ENCODE results near the gene C16orf90. TPM values are rescaled to one million over a fixed set of nuclear protein-coding genes. Genes with fewer than 3 reads are reported as not detected.
"Not testable (repeated sequence)": the region's sequence is repeated elsewhere in the genome, so short reads cannot be mapped to it uniquely, and the experiment has no call there.

C16orf90 gene
- total and polyA plus RNA-seq, 2 experiments from 2014 or later: not detected

DNA sequence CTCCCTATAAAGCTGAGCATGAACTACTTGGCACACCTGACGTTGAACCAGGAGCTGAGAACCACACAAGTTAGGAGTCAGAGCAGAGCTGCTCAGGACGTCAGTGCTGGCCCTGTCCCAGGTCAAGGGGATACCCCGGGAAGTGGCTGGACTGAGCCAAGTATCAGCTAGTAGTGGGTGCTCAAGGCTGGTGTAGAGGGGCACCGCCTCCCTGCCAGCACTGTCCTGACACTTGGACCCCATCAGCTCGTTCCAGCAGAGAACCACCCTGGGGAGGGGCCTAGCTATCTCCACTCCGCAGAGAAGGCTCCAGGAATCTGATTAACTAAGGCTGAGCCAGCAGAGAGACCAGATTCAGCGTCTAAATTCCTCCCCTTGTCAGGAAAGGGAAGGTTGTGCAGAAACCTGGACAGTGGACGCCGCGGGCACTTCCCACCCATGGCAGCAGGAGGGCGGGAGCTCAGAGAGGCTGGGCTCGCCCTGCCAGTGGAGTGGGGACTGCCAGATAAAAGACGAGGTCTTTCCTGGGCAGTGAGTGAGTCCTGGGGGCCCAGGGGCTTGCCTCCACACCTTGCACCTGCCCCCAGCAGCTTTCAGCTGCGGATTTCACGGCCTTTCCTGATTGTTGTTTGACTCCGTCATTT, 21.0 kb downstream of the C16orf90 start:
- Histone ChIP-seq H3K36me3 (no peaks in the 10 kb centered on the region), H3K4me3 (no peak overlapping the region), H3K27me3 (no peaks in the 10 kb centered on the region), H3K9me3 (ENCODE audit: low read depth) (no peaks in the 10 kb centered on the region), H3K4me1 (ENCODE audit: low read depth) (peaks cover 20% of the 10 kb centered on the region), H3K27ac (peak overlapping the region; percentile 63)
- no peak for DNase-seq (ENCODE audit: low read depth in 1 of 2, low spot score in 1 of 2)
- TF ChIP-seq, protein P1, sequence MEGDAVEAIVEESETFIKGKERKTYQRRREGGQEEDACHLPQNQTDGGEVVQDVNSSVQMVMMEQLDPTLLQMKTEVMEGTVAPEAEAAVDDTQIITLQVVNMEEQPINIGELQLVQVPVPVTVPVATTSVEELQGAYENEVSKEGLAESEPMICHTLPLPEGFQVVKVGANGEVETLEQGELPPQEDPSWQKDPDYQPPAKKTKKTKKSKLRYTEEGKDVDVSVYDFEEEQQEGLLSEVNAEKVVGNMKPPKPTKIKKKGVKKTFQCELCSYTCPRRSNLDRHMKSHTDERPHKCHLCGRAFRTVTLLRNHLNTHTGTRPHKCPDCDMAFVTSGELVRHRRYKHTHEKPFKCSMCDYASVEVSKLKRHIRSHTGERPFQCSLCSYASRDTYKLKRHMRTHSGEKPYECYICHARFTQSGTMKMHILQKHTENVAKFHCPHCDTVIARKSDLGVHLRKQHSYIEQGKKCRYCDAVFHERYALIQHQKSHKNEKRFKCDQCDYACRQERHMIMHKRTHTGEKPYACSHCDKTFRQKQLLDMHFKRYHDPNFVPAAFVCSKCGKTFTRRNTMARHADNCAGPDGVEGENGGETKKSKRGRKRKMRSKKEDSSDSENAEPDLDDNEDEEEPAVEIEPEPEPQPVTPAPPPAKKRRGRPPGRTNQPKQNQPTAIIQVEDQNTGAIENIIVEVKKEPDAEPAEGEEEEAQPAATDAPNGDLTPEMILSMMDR (IDR thresholded peaks at IDR 0.05; ENCODE audit: low read depth, low read length): no peak

DNA sequence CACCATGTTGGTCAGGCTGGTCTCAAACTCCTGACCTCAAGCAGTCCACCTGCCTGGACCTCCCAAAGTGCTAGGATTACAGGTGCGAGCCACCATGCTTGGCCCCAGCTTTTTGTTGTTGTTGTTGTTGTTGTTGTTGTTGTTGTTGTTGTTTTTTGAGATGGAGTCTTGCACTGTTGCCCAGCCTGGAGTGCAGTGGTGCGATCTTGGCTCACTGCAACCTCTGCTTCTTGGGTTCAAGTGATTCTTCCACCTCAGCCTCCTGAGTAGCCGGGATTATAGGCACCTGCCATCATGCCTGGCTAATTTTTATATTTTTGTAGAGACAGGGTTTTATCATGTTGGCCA, 21.7 kb downstream of the C16orf90 start:
- not testable (repeated sequence) for H3K4me3 ChIP-seq; H3K27me3 ChIP-seq; H3K36me3 ChIP-seq; H3K9me3 ChIP-seq (ENCODE audit: low read depth); DNase-seq (ENCODE audit: low read depth in 1 of 2, low spot score in 1 of 2)
- peaks cover 20% of the 10 kb centered on the region for H3K4me1 ChIP-seq (ENCODE audit: low read depth)
- peak overlapping the region; percentile 63 for H3K27ac ChIP-seq

DNA sequence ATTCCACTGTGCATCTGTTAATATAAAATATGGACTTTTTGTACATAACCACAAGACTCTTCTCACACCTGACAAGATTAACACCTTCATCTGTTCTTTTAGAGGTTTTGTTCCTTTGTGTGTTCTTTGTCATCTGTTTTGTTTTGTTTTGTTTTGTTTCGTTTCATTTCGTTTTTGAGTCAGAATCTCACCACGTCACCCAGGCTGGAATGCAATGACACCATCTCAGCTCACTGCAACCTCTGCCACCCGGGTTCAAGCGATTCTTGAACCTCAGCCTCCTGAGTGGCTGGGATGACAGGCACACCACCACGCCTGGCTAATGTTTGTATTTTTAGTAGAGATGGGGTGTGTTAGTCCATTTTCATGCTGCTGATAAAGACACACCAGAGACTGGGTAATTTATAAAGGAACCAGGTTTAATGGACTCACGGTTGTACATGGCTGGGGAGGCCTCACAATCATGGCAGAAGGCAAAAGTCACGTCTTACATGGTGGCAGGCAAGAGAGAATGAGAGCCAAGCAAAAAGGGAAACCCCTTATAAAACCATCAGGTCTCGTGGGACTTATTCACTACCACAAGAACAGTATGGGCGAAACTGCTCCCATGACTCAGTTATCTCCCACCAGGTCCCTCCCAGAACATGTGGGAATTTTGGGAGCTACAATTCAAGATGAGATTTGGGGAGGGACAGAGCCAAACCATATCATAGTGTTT, 22.3 kb downstream of the C16orf90 start:
- DNase-seq (ENCODE audit: low read depth in 1 of 2, low spot score in 1 of 2): no peak
- H3K27ac ChIP-seq: peak overlapping the region; percentile 63
- H3K4me1 ChIP-seq (ENCODE audit: low read depth): peaks cover 20% of the 10 kb centered on the region
- H3K9me3 ChIP-seq (ENCODE audit: low read depth): no peaks in the 10 kb centered on the region
- H3K36me3 ChIP-seq: no peaks in the 10 kb centered on the region
- TF ChIP-seq, protein P1 (IDR thresholded peaks at IDR 0.05; ENCODE audit: low read depth, low read length): no peak
- no peak overlapping the region for H3K4me3 ChIP-seq
- H3K27me3 ChIP-seq: no peaks in the 10 kb centered on the region

DNA sequence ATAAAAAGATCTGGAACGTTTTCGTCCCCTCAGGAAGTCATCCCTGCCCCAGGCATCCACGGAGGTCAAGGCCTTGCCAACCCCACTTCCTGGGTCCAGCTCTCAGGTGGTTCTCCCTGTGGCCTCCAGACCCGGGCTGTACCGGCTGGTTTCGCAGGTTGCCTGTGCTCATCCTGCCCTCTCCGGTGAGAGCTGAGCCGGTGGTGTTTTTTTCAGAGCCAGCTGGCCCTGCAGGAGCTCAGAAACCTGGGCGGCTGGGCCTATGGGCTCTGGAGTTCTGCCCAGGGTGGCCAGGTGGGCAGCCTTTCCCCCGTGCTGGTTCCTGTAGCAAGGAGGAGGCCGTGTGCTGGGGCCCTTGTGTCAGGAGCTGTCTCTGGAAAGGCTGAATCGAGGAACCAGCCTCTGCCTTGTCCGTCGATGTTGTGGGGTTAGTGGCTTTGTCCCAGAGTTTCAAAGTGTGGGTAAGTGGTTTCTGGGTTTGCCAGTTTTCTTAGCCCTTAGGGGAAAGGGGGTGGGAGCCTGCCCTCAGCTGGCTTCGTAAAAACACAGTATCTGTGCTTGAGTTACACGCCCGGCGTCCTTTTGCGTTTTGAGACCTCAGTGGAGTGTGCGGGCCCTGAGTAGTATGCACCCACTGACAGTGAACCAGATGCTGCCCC, 23.6 kb downstream of the C16orf90 start:
- Histone ChIP-seq H3K27me3 (no peaks in the 10 kb centered on the region), H3K4me1 (ENCODE audit: low read depth) (peaks cover 25% of the 10 kb centered on the region), H3K36me3 (no peaks in the 10 kb centered on the region), H3K4me3 (no peak overlapping the region), H3K9me3 (ENCODE audit: low read depth) (no peaks in the 10 kb centered on the region), H3K27ac (no peak overlapping the region)
- TF ChIP-seq, protein P1 (IDR thresholded peaks at IDR 0.05; ENCODE audit: low read depth, low read length): no peak
- no peak for DNase-seq (ENCODE audit: low read depth in 1 of 2, low spot score in 1 of 2)

DNA sequence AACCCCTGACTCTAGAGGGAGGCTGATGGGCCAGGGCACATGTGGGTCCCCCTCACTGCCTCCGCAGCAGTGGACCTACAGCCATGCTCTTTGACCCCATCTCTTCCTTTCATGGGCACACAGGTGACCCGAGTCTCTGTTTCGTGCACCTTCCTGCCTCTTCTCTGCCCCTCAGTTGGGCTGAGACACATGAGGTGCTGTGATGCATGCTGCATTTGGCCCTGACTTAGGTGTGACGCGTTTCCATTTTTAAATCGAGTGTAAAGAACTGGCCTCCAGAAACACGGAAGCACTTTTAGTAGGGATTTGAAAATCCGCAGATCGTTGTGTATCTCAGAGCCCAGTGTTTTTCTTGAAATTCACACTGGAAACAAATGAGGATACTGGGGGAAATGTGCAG, 24.6 kb downstream of the C16orf90 start:
- H3K9me3 ChIP-seq (ENCODE audit: low read depth): no peaks in the 10 kb centered on the region
- TF ChIP-seq, protein P1 (IDR thresholded peaks at IDR 0.05; ENCODE audit: low read depth, low read length): no peak
- H3K4me3 ChIP-seq: no peak overlapping the region
- no peaks in the 10 kb centered on the region for H3K36me3 ChIP-seq
- DNase-seq (ENCODE audit: low read depth in 1 of 2, low spot score in 1 of 2): no peak
- H3K27me3 ChIP-seq: no peaks in the 10 kb centered on the region
- H3K4me1 ChIP-seq (ENCODE audit: low read depth): peaks cover 20% of the 10 kb centered on the region
- no peak overlapping the region for H3K27ac ChIP-seq

DNA sequence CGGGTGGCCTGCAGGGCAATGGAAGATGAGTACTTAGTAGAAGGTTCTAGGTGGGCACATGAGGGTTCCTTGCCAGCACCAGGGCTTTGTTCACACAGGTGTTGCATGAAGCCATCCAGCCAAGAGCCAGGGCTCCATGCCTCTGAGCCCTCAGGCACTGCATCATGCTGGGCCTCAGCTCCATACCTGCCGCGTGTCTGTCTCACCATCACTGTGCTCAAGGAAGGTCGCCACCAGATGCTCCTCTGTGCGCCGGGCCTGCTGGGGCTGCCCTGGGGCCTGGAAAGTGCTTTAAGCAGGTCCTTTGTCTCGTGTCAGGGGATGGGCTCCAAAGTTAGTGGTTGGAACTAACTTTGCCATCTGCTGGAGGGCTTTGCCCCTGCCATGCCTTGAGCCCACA, 25.6 kb downstream of the C16orf90 start:
- H3K27me3 ChIP-seq: no peaks in the 10 kb centered on the region
- H3K36me3 ChIP-seq: no peaks in the 10 kb centered on the region
- no peak overlapping the region for H3K4me3 ChIP-seq
- H3K4me1 ChIP-seq (ENCODE audit: low read depth): peaks cover 20% of the 10 kb centered on the region
- no peaks in the 10 kb centered on the region for H3K9me3 ChIP-seq (ENCODE audit: low read depth)
- TF ChIP-seq, protein P1 (IDR thresholded peaks at IDR 0.05; ENCODE audit: low read depth, low read length): no peak
- H3K27ac ChIP-seq: no peak overlapping the region
- DNase-seq (ENCODE audit: low read depth in 1 of 2, low spot score in 1 of 2): no peak
